CD4-positive, alpha-beta T cell treated with Interleukin-17A for 1 hour (primary cell): ENCODE measurements around the gene C1orf50.
"Not testable (repeated sequence)": the region's sequence is repeated elsewhere in the genome, so short reads cannot be mapped to it uniquely, and the experiment has no call there.

Experiments
- DNase-seq: peaks from one replicate; pipeline ENCODE4 v3.0.0-alpha.2; 2020

The C1orf50 gene

GRCh38 chr1:42806171-42806570 is 39.1 kb downstream of the C1orf50 start:
- no peak for DNase-seq

GRCh38 chr1:42806593-42806992 is 39.5 kb downstream of the C1orf50 start:
- no peak for DNase-seq

DNA sequence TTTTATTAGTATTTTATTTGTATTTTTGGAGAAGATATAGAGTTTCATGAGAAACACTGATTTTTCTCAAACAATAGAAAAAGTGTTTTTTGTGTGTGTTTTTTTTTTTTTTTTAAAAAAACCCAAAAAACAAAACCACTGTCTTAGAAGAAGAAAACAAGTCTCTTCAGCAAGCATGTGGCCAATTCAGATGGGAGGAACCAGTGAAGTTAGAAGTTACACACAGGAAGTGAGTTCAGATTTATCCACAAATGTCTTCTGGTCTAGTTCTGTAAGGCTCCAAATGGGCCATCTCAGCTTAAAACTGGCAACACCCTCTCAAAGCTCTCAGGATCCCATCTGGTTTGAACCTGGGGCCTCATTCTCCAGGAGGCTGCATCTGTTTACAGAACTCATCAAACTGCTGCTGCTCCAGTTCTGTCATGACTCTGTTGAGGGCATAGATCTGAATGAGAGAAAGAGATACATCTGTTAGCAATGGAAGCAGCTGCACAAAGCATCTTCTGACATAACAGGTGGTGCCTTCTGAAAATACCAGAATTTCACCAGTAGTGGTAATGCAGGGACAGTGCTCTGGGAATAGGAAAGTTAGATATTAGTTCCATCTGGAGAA is 40.1 kb downstream of the C1orf50 start:
- no peak for DNase-seq

GRCh38 chr1:42814815-42815214 is 47.8 kb downstream of the C1orf50 start:
- DNase-seq = not testable (repeated sequence)

GRCh38 chr1:42815941-42816584 is 49.0 kb downstream of the C1orf50 start:
- peak; percentile 6 for DNase-seq

- peak; percentile 94 for DNase-seq
These were observed 49.8 kb downstream of the C1orf50 start, which contains the start of the genes ERMAP and SVBP for GRCh38 chr1:42816585-42817439. Gene ERMAP (plus strand): TSS chr1:42817122. CDS start chr1:42830449, 13,327 bp downstream. Gene SVBP (minus strand): TSS chr1:42817397. CDS start chr1:42816544, 853 bp downstream.

- no peak for DNase-seq
These were observed 50.4 kb downstream of the C1orf50 start for GRCh38 chr1:42817440-42817767.

- DNase-seq = no peak
These were observed 50.9 kb downstream of the C1orf50 start for GRCh38 chr1:42817976-42818375.

- DNase-seq = no peak
These were observed 53.8 kb downstream of the C1orf50 start for GRCh38 chr1:42820813-42821212.

DNA sequence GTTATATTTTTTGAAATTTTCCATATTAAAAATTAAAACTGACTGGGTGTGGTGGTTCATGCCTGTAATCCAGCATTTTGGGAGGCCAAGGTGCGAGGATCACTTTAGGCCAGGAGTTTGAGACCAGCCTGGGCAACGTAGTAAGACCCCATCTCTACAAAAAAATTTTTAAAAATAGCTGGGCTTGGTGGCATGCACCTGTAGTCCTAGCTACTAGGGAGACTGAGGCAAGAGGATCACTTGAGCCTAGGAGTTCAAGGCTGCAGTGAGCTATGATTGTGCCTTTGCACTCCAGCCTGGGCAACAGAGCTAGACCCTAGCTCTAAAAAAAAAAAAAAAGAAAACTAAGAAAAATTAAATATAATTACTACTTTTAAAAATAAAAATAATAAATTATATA is 54.6 kb downstream of the C1orf50 start:
- DNase-seq = no peak

- DNase-seq = no peak
These were observed 55.8 kb downstream of the C1orf50 start for GRCh38 chr1:42822800-42823392.

DNA sequence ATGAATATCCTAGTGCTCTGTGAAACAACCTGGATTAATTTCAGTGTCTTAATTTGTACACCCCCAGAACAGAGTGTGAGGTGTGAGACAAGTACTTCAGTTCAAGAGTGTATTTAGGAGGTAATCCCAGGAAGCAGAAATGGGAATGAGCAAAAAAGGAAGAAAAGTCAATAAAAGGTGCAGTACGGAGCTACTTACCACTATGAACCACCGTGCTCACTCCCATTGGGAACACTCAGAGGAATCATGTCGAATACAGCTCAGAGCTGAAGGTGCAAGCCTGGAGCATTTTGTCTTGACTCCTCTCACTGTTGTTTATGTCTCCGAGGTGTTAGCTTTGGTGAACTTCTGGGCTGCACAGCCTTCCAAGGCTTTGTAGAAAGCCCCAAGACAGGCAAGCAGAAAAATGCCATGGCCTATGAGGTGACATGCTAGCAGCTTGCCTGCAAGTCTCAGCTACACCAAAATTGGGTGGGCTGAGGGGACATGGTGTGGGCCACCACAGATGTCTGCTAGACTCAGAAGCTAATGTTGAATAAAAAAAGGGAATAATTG is 57.5 kb downstream of the C1orf50 start:
- DNase-seq = no peak

GRCh38 chr1:42825036-42825851 is 58.2 kb downstream of the C1orf50 start:
- DNase-seq = no peak
